Measurements from ENCODE around the gene CCL17. TPM values are rescaled to one million over a fixed set of nuclear protein-coding genes. Genes with fewer than 3 reads are reported as not detected.

The CCL17 gene
- total RNA-seq, 2 donors from 2014 or later = not detected

DNA sequence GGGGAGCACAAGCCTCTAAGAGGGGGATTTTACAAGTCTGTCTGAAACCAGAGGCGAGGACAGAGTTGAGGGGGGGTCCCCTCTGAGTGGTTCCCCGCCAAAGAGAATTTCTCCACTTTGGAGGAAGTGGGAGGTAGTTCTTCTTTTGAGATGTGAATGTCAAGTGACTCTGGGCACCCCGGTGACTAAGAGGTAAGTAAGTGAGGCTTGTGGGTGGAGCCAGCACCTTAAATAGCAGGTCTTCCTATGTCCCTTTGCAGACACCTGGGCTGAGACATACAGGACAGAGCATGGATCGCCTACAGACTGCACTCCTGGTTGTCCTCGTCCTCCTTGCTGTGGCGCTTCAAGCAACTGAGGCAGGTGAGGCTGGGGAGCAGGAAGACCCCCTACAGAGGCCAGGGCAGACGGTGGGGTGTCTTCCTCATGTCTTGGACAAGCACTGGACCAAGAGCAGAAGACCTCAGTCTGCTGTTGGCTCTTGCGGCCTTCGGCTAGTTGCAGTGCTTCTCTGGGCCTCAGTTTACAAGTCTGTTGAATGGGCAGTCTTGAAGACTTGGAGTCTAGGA is 46.0 kb upstream of the CCL17 start, which contains the start of gene CCL22:
CCL22 (plus strand) TSS at position 257 of the 569 bp plus-strand sequence; CDS start at position 291, 34 bp downstream.
- intact Hi-C loops (cut with DNase I) = no loop called here
- no peak within 1 kb of the TSS for H3K4me3 ChIP-seq
- H3K36me3 ChIP-seq = no peaks in the 10 kb centered on the region
- no peak within 1 kb of the TSS for H3K27ac ChIP-seq
- TF ChIP-seq, protein P1, sequence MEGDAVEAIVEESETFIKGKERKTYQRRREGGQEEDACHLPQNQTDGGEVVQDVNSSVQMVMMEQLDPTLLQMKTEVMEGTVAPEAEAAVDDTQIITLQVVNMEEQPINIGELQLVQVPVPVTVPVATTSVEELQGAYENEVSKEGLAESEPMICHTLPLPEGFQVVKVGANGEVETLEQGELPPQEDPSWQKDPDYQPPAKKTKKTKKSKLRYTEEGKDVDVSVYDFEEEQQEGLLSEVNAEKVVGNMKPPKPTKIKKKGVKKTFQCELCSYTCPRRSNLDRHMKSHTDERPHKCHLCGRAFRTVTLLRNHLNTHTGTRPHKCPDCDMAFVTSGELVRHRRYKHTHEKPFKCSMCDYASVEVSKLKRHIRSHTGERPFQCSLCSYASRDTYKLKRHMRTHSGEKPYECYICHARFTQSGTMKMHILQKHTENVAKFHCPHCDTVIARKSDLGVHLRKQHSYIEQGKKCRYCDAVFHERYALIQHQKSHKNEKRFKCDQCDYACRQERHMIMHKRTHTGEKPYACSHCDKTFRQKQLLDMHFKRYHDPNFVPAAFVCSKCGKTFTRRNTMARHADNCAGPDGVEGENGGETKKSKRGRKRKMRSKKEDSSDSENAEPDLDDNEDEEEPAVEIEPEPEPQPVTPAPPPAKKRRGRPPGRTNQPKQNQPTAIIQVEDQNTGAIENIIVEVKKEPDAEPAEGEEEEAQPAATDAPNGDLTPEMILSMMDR (IDR thresholded peaks at IDR 0.05) = no peak
- H3K9ac ChIP-seq (ENCODE audit: low read depth in 2 of 2, low read length in 2 of 2) = no peak within 1 kb of the TSS
- H3K4me1 ChIP-seq = no peaks in the 10 kb centered on the region
- H3K9me3 ChIP-seq = no peaks in the 10 kb centered on the region
- H3K27me3 ChIP-seq = no peaks in the 10 kb centered on the region
- DNase-seq = no peak

DNA sequence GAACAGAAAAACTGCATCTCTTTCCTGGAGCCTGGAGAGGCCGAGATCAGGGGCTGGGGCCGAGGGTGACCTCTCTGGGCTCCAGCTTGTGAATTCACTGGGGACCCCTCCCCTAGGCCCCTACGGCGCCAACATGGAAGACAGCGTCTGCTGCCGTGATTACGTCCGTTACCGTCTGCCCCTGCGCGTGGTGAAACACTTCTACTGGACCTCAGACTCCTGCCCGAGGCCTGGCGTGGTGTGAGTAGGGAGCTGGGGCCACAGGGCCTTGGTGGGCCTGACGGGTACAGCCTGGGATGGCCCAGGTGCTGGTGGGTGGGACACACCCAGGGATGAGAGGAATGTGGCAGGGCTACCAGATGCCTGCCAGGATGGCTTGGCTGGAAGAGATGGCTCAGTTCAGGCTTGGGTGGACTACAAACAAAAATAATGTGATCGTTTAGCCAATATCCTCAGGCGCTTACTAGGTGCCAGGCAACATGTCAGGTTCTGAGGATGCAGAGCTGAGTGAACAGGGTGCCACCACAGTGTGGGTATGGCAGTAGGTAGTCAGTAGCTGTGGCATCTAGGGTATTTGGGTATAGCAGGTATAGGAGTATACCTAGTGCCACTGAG is 44.1 kb upstream of the CCL17 start:
- no peak overlapping the region for H3K9ac ChIP-seq (ENCODE audit: low read depth in 2 of 2, low read length in 2 of 2)
- no peak for DNase-seq
- intact Hi-C loops (cut with DNase I) = no loop called here
- no peaks in the 10 kb centered on the region for H3K27me3 ChIP-seq
- no peaks in the 10 kb centered on the region for H3K36me3 ChIP-seq
- no peaks in the 10 kb centered on the region for H3K4me1 ChIP-seq
- TF ChIP-seq, protein P1 (IDR thresholded peaks at IDR 0.05) = no peak
- no peak overlapping the region for H3K4me3 ChIP-seq
- H3K9me3 ChIP-seq = no peaks in the 10 kb centered on the region
- no peak overlapping the region for H3K27ac ChIP-seq

DNA sequence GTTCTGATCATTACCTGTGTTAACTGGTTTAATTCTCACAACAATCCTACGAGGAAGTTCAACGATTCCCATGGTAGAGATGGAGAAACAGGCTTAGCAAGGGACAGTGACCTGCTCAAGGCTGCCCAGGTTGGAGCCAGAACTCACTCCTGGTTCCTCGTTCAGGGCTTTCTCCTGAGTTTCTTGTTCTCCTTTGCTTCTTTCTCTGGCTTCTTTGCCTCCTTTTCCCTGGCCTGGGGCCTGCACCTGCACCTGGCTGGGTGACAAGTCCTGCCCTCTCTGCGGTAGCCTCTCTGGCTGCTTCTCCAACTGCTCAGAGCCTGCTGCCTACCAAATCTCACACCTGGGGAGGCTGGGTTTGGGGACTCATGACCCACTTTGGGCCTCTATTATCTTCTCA is 43.2 kb upstream of the CCL17 start:
- Histone ChIP-seq H3K36me3 (no peaks in the 10 kb centered on the region), H3K27ac (no peak overlapping the region), H3K9me3 (no peaks in the 10 kb centered on the region), H3K4me3 (no peak overlapping the region), H3K27me3 (no peaks in the 10 kb centered on the region), H3K4me1 (no peaks in the 10 kb centered on the region), H3K9ac (ENCODE audit: low read depth in 2 of 2, low read length in 2 of 2) (no peak overlapping the region)
- no peak for DNase-seq
- intact Hi-C loops (cut with DNase I) = no loop called here
- TF ChIP-seq, protein P1 (IDR thresholded peaks at IDR 0.05) = no peak

DNA sequence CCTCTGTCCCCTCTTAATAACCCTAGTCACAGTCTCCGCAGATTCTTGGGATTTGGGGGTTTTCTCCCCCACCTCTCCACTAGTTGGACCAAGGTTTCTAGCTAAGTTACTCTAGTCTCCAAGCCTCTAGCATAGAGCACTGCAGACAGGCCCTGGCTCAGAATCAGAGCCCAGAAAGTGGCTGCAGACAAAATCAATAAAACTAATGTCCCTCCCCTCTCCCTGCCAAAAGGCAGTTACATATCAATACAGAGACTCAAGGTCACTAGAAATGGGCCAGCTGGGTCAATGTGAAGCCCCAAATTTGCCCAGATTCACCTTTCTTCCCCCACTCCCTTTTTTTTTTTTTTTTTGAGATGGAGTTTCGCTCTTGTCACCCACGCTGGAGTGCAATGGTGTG is 40.4 kb upstream of the CCL17 start:
- TF ChIP-seq, protein P1 (IDR thresholded peaks at IDR 0.05) = no peak
- Histone ChIP-seq H3K27me3 (no peaks in the 10 kb centered on the region), H3K4me3 (no peak overlapping the region), H3K27ac (no peak overlapping the region), H3K36me3 (no peaks in the 10 kb centered on the region), H3K4me1 (no peaks in the 10 kb centered on the region), H3K9me3 (no peaks in the 10 kb centered on the region), H3K9ac (ENCODE audit: low read depth in 2 of 2, low read length in 2 of 2) (no peak overlapping the region)
- intact Hi-C loops (cut with DNase I) = no loop called here
- no peak for DNase-seq

DNA sequence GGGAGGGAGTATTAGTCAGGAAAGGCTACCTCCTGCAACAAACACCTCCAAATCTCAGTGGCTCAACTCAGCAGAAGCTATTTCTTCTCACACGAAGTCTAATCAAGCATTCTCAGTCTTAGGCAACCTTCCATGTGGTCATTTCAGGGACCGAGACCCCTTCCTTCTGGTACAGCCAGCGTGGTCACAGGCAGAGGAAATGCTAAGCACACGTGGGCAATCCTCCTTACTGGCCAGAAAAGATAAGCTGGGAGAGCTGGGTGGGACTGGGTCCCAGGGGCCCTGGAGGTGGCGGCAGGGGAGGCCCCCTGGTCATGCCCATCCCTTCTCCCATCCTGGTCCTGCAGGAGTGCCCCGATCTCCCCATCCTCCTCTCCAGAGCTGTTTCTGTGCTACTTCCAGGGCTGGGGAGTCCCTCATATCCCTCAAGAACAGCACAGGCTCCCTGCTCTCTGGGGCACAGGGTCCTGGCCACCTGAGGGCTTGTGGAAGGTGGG is 38.0 kb upstream of the CCL17 start:
- no peak for DNase-seq
- TF ChIP-seq, protein P1 (IDR thresholded peaks at IDR 0.05) = no peak
- intact Hi-C loops (cut with DNase I) = no loop called here
- Histone ChIP-seq H3K4me3 (no peak overlapping the region), H3K36me3 (no peaks in the 10 kb centered on the region), H3K4me1 (no peaks in the 10 kb centered on the region), H3K9me3 (no peaks in the 10 kb centered on the region), H3K27ac (no peak overlapping the region), H3K27me3 (no peaks in the 10 kb centered on the region), H3K9ac (ENCODE audit: low read depth in 2 of 2, low read length in 2 of 2) (no peak overlapping the region)

Measured in colonic mucosa (tissue), 4 donors.